OCI-LY7 (cell line): ENCODE results near the gene ALPL.

Experiments used
- EZH2phosphoT487 ChIP-seq: fragments of 200-600 bp; sonication (generic); IDR thresholded peaks from 2 replicates; pipeline ENCODE4 v1.6.1; 2018; ENCODE audit warnings: low read depth, borderline replicate concordance, mild to moderate bottlenecking, mixed run types, antibody characterized with exemption, low read length, moderate library complexity, mixed read lengths
- TF ChIP-seq, protein P1 (sequence below): fragments of 200-600 bp; sonication (generic); conservative IDR thresholded peaks from 2 replicates; pipeline ENCODE4 v1.5.1; 2014; ENCODE audit warnings: mild to moderate bottlenecking, antibody characterized with exemption, low read length, moderate library complexity, mixed read lengths

DNA sequence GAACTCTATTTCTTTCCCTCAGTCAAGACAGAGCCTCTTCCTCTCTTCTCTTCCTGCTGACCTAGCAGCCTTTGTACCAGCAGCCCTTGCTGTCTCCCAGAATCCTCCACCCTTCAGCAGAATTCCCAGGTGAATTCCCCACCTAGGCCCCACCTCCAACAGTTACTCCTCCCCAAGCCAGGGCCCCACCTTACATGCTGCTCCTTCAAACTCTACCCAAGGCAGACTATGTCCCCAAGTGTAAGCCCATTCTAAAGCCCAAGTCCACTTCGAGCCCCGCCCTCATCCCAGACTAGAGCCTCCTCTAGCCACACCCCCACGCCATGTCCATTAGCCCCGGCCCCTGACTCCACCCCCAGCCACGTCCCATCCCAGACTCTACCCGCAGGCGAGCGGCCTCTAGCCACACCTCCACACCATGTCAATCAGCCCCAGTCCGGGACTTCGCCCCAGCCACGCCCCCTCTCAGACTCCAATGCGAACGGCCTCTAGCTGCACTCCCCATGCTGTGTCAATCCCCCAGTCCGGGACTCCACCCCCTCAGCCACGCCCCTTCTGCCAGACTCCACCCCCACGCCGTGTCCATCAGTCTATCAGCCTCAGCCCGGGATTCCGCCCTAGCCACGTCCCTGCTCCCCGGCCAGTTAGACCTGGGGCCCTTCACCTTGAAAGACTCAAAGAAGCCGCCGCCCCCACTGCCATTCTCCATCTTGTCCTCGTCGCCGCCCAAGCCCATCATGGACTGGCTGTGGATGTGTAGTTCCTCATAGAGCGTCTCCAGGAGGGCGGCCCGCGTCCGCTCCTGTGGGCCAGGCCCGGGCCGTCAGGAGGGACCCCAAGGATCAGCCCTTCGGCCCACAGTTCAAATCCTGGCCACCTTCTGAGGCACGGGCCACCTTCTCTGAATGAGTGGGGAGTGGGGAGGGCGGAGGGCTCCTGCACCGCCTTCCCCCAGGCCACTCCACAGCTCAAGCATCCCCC lies 98.6 kb downstream of the ALPL start:
- TF ChIP-seq, protein P1, sequence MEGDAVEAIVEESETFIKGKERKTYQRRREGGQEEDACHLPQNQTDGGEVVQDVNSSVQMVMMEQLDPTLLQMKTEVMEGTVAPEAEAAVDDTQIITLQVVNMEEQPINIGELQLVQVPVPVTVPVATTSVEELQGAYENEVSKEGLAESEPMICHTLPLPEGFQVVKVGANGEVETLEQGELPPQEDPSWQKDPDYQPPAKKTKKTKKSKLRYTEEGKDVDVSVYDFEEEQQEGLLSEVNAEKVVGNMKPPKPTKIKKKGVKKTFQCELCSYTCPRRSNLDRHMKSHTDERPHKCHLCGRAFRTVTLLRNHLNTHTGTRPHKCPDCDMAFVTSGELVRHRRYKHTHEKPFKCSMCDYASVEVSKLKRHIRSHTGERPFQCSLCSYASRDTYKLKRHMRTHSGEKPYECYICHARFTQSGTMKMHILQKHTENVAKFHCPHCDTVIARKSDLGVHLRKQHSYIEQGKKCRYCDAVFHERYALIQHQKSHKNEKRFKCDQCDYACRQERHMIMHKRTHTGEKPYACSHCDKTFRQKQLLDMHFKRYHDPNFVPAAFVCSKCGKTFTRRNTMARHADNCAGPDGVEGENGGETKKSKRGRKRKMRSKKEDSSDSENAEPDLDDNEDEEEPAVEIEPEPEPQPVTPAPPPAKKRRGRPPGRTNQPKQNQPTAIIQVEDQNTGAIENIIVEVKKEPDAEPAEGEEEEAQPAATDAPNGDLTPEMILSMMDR, result no peak
- TF ChIP-seq EZH2phosphoT487, result no peak
